ENCODE data around the gene ASB7. TPM values are rescaled to one million over a fixed set of nuclear protein-coding genes. Genes with fewer than 3 reads are reported as not detected.

ASB7 gene
- total and polyA plus RNA-seq, 4 donors = 3.3 to 18.3 (median 10.9) TPM

GRCh38 chr15:100696452-100696851 lies 94.1 kb downstream of the ASB7 start:
- H3K27ac ChIP-seq (ENCODE audit: low read depth in 1 of 2, low read length in 1 of 2) = no peak overlapping the region
- ATAC-seq (ENCODE audit: insufficient read depth, low FRiP score) = no peak

More at GRCh38 chr15:100696452-100696851, 94.1 kb downstream of the ASB7 start:
- Histone ChIP-seq H3K4me3 (no peak overlapping the region), H3K9ac (ENCODE audit: insufficient read depth in 1 of 2, low read length in 2 of 2) (no peak overlapping the region), H3K4me1 (ENCODE audit: control insufficient read depth in 5 of 5, insufficient read depth in 5 of 5, low read length in 5 of 5) (peaks cover 0 to 15% (median 4%) of the 10 kb centered on the region in 5 donors), H3K27me3 (ENCODE audit: control insufficient read depth in 3 of 3, insufficient read depth in 3 of 3, low read length in 2 of 3) (no peaks in the 10 kb centered on the region), H3K9me3 (ENCODE audit: control insufficient read depth in 4 of 4, insufficient read depth in 3 of 4, low read length in 3 of 4) (no peaks in the 10 kb centered on the region), H3K36me3 (ENCODE audit: control insufficient read depth in 4 of 4, insufficient read depth in 4 of 4, low read length in 4 of 4) (no peaks in the 10 kb centered on the region)
- 84 to 86% methylated on average over 3 of the region's 3 CpGs for WGBS, 2 donors
- no peak for DNase-seq
- no peak for TF ChIP-seq CTCF (IDR thresholded peaks at IDR 0.05; ENCODE audit: control extremely low read depth, extremely low read depth)

Small RNA genes lying within 50 kb of the gene (small RNA-seq; reads per million reads assigned to genes)
- gene RF00019 (ENCODE audit: low replicate concordance) (not detected), gene RNU6-181P (ENCODE audit: low replicate concordance) (not detected)

Other genes starting within 250 kb of the ASB7 start
- under 1 TPM in 1 of 2 donors, not detected in 1; 0.23 TPM for gene CERS3, start 73.6 kb upstream of the ASB7 start, total RNA-seq
- gene CERS3, start 73.6 kb upstream of the ASB7 start, polyA plus RNA-seq = under 1 TPM; 0.10 to 0.12 TPM
- 10 to 100 TPM; 14.4 to 24.1 TPM for gene LINS1, start 405 bp upstream of the ASB7 start, total RNA-seq
- gene LINS1, start 405 bp upstream of the ASB7 start, polyA plus RNA-seq = 1 to 10 TPM; 8.0 to 9.3 TPM